Activated CD4-positive, alpha-beta T cell treated with anti-CD3 and anti-CD28 coated beads, Interleukin-2, amount 50 U/mL, for 16 hours (primary cell): ENCODE data around the gene PRKCA.

Source experiments
- DNase-seq: peaks from one replicate; pipeline ENCODE4 v3.0.0-alpha.2; 2020

The PRKCA gene

GRCh38 chr17:66638707-66639479 is 336.5 kb downstream of the PRKCA start:
- no peak for DNase-seq

GRCh38 chr17:66643815-66644710 is 341.6 kb downstream of the PRKCA start:
- DNase-seq = no peak

DNA sequence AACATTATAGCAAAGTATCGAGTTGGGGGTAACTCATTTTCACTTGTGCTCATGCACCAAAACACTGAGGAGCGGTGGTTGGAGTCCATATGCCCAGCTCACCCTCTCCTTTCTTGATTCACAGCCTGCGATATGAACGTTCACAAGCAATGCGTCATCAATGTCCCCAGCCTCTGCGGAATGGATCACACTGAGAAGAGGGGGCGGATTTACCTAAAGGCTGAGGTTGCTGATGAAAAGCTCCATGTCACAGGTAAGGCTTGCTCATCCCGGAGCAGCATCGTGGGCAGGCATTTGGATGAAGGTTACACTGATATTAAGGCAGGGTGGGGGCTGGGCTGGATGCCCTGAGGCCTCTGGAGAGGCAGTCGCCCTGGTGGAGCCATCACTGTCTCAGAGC is 342.8 kb downstream of the PRKCA start:
- DNase-seq = no peak

GRCh38 chr17:66647391-66647983 is 345.1 kb downstream of the PRKCA start:
- DNase-seq = no peak

DNA sequence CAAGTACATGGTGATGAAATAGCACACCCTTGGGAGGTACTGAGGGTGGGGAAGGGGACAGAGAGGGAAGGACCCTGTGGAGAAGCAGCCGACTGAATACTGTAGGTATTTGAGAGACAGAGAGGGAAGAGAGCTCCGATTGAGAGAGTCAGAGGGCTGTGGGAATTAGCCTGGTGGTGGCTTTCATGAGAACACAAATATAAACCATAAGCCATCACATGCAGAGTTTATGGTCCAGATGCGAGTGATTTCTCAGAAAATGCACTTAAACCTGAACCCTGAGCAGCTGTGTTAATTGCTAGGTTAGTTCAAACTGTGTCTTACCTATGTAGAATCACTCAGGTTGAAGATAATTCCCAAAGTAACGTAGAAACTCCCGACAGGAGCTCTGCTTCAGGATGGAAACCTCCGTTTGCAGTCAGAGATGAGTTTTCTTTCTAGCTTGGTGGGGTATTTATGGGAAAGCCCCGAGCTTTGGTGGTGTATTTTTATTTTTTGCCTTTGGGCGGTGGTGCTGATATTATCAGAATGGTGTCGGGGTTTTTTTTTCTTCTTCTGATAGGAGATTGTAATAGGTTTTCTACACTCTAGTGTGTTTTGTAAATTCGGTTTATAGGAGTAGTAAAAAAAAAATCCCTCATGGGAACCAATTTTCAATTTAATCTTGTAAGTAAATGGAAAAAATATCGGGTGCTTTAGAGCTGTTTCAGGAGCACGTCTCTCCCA is 347.6 kb downstream of the PRKCA start:
- no peak for DNase-seq

- no peak for DNase-seq
Observed at GRCh38 chr17:66650544-66650877, 348.1 kb downstream of the PRKCA start.

DNA sequence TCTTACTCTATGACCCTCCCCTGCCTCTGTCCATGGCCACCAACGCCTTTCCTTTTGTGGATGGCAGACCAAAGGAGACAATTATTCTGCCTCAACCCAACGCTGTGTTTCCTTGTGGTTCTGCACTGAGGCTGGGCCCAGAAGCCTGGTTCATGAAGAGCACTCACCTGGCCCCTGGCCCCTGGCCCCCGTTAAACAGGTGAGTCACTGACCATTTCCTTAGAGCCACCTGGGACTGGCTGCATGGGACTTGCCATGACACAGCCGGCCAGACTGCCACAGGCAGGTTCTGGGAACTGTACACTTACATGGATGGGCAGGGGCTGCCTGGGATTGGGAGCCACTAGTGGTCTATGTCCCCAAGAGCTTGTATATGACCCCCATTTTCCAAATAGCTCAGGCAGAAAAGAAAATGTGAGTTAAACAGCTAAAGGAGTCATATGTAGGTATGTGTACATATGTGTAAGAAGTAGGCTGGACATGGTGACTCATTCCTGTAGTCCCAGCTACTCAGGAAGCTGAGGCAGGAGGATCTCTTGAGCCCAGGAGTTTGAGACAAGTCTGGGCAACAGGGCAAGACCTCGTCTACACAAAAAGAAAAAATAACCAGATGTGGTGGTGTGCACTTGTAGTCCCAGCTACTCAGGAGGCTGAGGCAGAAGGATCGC is 350.6 kb downstream of the PRKCA start:
- DNase-seq = peak; percentile 41

DNA sequence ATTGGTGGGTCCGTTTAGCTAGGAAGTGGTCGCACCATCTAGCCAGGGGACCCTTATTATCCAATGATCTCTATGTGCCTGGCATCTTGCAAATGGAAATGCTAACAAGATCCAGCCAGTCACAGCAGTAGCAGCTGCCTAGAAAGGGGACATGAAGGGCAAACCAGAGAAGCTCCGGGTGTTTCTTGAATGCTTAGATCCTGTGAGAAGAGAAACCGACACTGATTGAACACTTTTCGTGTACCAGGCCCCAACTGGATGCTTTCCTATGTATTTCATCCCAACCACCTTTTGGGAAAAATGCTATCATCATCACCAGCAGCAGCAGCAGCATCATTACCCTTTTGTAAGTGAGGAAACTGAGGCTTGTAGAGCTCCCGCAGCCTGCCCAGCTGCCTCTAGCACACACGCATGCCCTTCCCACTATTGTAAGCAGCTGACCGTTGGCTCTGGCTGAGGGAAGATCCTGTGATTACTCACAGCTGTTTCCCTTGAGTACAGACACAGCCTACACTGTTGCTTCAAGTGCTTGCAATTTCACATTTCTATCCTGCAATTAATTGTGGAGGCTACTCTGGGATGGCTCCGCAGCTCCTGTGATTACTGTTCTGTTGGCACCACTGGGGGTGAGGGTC is 351.8 kb downstream of the PRKCA start:
- no peak for DNase-seq

- DNase-seq = no peak
Observed at GRCh38 chr17:66654764-66655163, 352.4 kb downstream of the PRKCA start.

GRCh38 chr17:66655461-66655860 is 353.0 kb downstream of the PRKCA start:
- no peak for DNase-seq

GRCh38 chr17:66655861-66656260 is 353.4 kb downstream of the PRKCA start:
- DNase-seq = peak; percentile 53

- peak; percentile 52 for DNase-seq
Observed at GRCh38 chr17:66661411-66662256, 359.2 kb downstream of the PRKCA start.

GRCh38 chr17:66662496-66662895 is 360.1 kb downstream of the PRKCA start:
- DNase-seq = no peak

GRCh38 chr17:66663041-66663606 is 360.7 kb downstream of the PRKCA start:
- DNase-seq = no peak

- DNase-seq = no peak
Observed at GRCh38 chr17:66664336-66664735, 361.9 kb downstream of the PRKCA start.

DNA sequence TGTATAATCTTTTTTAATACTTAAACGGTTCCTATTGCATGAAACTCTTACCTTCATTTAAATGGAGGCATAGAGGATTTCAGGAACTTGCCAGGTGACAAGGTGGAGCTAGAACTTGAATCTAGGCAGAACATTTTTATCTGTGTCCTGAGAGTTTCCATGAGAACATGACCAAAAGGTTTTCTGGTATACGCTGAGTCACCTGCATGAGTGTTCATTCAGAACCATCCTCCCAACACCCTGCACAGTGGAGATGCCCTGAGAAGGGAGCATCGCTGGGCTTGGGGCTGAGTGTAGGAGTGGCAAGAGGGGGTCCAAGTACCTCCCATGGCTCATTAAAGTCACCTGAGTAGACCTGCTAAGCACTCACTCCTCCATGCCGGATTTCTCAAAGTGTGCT is 362.8 kb downstream of the PRKCA start:
- no peak for DNase-seq

- no peak for DNase-seq
Observed at GRCh38 chr17:66667090-66667489, 364.7 kb downstream of the PRKCA start.

GRCh38 chr17:66667491-66668030 is 365.1 kb downstream of the PRKCA start:
- peak; percentile 67 for DNase-seq

DNA sequence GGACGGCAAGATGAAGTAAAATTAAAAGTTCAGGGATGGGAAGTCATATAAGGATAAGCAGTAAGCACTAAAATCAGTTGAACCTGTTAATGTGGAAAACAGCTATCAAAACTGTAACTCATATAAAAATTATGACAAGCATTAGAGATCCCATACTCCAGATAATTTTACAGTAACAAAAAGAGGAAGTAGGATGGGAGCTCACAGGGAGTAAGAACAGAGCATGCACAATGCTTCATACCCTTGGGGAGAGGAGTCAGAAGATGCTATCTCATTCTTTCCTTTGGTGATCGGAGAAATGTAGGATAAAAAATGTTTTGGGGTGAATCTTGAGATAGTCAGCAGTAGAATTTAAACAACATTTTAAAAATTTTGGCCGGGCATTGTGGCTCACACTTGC is 367.8 kb downstream of the PRKCA start:
- no peak for DNase-seq

- DNase-seq = no peak
Observed at GRCh38 chr17:66671156-66671555, 368.7 kb downstream of the PRKCA start.
